GM18870 (cell line): Measurements from ENCODE around the gene CIZ1.
A peak's percentile ranks its signal among the peaks of the same experiment; 100 is the strongest.
"Not testable (repeated sequence)": the region's sequence is repeated elsewhere in the genome, so short reads cannot be mapped to it uniquely, and the experiment has no call there.

Experiments
- ATAC-seq: cut with Tn5 transposase; IDR thresholded peaks from one replicate; pipeline ENCODE4 v1.9.1; 2021; ENCODE audit warnings: moderate library complexity; ENCODE audit not compliant: unreplicated experiment

CIZ1 gene

GRCh38 chr9:128191406-128192046 lies at the start of gene CIZ1:
Gene CIZ1 (minus strand): TSS chr9:128191572. CDS start chr9:128190857, 715 bp downstream.
- ATAC-seq: no peak

DNA sequence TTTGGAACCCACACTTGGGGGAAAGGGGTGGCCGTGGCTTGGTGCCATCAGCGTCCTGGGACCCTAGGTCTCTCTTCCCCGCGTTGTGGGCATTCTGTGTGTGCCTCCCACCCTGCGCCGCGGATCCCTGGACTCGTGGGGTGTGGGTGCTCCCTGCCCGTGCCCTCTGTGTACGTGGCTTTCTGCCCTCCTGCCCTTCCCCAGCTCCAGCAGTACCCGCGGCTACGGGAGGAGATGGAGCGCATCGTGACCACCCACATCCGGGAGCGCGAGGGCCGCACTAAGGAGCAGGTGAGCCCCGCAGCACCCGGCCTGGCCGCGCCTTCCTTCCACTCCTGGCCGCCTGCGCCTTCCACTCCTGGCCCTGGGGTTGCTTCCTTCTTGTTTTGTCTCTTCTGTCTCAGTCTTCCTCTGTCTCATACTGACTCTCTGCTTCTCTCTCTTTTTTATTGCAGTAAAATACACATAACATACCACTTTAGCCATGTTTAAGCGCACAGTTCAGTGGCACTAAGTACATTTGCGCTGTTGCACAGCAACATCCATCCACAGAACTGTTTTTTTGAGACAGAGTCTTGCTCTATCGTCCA lies 42.5 kb upstream of the CIZ1 start:
- no peak for ATAC-seq

DNA sequence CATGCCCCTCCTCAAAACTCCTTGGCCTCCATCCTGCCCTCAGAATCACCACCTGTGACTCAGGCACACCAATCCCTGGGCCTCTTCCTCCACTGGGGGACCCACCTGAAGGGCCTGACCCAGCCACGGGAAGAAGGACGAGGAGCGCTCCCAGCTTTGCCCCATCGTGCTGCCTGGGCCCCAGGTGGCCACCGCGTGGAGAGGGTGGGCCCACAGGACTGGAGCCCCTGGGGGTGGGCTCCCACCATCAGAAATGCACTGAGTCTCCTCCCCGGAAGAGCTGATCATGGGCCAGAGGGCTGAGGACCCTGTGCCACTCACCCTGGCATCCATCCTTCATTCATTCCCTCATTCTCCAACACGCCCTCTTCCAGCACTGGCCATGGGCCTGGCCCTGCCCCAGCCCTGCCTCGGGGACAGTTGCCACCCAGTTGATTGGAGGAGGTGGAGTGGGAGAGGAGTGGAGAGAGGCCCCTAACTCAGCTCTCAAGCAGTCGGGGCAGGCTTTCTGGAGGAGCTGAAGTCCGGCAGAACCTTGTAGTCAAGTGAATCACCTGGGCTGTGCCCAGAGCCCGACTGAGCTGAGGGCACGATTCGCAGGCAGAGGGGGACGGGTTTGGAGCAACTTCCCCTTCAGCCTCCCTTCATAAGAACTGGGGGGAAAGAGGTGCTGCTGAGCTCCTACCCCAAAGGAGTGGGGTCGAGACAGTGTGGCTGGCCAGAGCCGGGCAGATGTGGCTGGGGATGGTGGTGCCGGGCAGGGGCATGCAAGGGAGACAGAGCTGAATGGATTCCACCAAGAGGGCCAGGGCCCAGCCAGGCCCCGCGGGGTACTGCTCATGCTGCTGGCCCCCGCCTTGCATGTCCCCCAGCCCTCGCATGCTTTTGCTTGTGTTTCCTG lies 41.4 kb upstream of the CIZ1 start:
- no peak for ATAC-seq

GRCh38 chr9:128231638-128232527 lies 40.5 kb upstream of the CIZ1 start:
- ATAC-seq: no peak

GRCh38 chr9:128230897-128231296 lies 39.5 kb upstream of the CIZ1 start:
- ATAC-seq: not testable (repeated sequence)

DNA sequence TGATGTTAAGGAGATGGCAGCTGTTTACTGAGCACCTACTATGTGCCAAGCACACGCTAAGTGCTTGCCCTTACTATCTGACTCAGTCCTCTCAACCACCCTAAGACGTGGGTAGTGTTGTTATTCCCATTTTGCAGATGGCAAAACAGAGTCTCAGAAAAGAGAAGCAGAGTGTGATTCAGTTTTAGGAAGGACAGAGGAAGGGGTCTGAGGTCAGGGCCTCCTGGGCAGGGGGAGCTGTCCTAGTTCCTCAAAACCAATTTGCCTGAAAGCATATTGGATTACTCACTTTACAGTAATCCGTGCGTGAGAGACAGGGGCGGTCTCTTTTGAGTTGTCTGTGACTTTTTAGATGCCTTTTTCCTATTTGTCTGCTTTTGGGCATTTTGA lies 35.0 kb upstream of the CIZ1 start:
- no peak for ATAC-seq

DNA sequence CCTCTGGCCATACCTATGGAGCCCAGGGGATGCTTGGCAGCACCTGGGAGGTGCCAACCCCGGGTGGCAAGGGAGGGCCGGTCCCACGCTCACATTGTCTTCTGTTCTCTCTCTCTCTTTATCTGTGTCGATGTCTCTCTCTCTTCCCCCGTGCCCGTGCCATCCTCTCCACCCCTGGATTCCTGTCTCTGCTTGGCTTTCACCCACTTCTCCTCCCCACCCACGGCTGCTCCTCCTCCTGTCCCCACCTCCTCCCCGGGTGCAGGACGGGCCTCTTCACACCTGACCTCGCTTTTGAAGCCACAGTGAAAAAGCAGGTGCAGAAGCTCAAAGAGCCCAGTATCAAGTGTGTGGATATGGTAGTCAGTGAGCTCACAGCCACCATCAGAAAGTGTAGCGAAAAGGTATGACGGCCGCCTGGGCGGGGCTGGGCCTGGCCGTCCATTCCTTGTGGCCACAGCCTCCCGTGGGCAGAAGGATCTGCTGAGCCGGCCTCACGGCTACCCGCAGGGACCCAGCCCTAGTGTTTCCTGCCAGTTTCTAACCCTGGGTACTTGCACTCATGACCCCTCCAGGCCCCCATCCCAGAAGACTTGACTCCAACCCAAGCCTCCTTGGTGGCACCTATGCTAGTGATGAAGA lies 34.5 kb upstream of the CIZ1 start:
- ATAC-seq: no peak

DNA sequence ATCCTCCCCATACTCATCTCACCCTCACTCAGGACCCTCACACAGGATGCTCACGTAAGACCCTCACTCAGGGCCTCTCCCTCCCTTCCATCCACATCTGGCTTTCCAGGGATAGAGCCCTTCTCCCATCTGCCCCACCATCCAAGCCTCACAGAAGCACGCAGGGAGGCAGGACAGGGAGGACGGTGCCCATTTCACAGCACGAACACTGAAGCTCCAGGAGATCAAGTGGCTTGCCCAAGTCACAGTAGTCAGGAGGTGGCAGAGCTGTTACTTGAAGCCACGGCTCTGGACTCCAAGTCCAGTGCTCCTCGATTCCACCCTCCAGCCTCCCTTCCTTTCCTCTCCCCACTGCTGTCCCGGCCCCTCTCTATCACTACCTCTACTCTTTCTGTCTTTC lies 33.5 kb upstream of the CIZ1 start:
- ATAC-seq: no peak

- ATAC-seq: no peak
Measured at GRCh38 chr9:128222880-128223670, 31.7 kb upstream of the CIZ1 start.

DNA sequence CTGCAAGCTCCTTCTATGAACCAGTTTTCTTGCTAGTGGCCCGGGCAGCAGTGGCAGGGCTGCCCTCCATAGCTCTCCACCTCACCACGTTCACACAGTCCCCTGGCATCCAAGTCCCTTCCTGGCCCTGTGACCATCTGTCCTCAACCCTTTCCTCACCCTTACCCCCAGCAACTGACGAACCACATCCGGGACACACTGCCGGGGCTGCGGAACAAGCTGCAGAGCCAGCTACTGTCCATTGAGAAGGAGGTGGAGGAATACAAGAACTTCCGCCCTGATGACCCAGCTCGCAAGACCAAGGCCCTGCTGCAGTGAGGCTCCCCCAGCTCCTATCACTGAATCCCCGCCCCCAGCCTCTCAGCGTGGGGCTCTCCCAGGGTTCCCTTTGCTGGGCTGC lies 30.7 kb upstream of the CIZ1 start:
- ATAC-seq: no peak

- no peak for ATAC-seq
Measured at GRCh38 chr9:128219831-128220230, 28.5 kb upstream of the CIZ1 start.

DNA sequence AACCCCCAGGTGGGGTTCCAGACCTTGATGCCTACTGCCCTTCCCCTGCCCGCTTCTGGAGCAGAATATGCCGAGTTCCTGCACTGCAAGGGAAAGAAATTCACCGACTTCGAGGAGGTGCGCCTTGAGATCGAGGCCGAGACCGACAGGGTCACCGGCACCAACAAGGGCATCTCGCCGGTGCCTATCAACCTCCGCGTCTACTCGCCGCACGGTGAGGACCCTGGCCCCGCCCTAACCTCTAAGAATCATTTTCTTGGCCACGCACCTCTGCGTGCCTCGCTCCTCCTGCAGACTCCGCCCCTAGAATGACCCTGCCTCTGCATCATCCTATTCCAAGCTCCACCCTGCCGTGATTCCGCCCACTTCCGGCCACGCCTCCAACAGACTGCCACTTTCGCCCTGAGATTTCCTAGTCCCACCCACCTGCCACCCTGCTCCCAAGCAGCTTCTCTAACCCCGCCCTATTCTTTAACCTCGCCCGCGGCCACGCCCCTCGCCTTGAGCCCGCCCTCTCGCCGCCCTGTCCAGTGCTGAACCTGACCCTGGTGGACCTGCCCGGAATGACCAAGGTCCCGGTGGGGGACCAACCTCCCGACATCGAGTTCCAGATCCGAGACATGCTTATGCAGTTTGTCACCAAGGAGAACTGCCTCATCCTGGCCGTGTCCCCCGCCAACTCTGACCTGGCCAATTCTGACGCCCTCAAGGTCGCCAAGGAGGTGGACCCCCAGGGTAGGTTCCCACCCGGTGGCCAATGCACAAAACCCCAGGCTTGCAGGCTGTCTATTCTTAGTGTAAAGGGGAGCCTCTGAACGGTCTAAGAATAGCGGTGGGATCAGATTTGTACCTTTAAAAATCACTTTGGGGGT lies 27.4 kb upstream of the CIZ1 start:
- ATAC-seq: peak; percentile 92

DNA sequence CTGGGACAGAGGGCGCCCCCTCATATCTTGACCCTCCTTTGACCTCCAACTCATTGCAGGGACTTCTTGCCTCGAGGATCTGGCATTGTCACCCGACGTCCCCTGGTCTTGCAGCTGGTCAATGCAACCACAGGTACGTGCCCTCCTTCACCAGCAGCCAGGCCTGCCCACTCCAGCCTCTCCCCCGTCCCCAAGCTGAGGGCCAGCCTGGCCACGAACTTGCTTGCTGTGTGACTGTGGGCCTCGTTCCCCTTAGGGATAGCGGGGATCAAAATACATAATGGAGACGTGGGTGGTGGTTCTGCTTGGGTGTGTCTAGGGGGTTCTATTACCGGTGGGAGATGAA lies 26.8 kb upstream of the CIZ1 start:
- no peak for ATAC-seq

DNA sequence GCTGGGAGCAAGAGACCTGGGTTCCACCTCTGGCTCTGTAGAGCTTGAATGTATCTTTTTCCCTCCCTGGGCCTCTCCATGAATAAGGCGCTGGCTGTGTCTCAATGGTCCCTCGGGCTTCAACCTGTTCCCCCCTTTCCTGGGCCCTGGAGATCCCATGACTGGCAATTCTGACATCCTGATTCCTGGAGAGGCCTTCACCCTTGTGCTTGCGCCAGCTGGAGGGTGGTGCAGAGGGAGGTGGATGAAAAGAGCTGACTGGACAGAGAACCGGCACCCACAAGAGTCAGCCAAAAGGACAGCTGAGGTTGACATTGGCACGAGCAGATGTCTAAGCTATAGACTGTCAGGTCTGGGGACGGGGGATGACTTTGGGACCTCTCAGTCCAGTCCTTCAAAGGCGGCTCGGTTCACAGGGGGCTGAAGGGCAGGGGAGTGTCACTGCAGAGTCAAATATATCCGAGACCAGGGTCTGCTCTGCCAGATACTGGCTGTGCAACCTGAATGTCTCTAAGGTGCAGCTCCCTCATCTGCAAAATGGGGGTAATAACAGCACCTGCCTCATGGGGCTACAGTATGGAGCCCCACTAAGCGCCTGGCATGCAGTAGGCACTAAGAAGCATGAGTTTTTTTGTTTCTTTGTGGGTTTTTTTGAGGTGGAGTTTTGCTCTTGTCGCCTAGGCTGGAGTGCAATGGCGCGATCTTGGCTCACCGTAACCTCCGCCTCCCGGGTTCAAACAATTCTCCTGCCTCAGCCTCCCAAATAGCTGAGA lies 25.6 kb upstream of the CIZ1 start:
- no peak for ATAC-seq

GRCh38 chr9:128215491-128216409 lies 24.4 kb upstream of the CIZ1 start:
- no peak for ATAC-seq

GRCh38 chr9:128214571-128215490 lies 23.5 kb upstream of the CIZ1 start:
- no peak for ATAC-seq
